ENCODE data around the gene FGFR2.

FGFR2 gene

DNA sequence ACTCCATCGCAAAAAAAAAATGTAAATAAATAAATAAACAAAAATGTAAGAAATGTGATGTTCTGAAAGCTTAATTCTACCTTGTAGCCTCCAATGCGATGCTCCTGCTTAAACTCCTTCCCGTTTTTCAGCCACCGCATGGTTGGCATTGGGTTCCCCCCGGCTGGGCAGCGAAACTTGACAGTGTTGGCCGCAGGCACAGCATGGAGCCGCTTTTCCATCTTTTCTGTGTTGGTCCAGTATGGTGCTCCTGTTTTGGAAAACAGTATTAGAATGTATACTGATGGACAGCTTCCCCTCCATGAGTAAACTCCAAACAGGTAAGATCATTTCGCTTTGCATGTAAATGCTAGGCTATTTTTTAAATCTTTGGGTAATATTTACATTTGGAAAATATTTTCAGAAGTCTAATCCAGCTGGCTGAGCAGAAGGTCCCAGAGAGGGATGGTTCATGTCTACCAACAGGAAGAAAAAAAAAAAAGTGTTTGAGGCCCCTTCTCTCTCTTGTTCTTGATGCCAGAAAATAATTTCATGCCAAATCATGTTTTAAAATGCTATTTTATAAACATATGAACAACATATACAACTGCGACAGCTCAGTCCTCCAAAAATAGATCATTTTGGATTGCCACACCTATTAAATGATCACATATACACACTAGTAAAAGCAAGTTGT is 46.9 kb downstream of the FGFR2 start:
- no peak for DNase-seq

DNA sequence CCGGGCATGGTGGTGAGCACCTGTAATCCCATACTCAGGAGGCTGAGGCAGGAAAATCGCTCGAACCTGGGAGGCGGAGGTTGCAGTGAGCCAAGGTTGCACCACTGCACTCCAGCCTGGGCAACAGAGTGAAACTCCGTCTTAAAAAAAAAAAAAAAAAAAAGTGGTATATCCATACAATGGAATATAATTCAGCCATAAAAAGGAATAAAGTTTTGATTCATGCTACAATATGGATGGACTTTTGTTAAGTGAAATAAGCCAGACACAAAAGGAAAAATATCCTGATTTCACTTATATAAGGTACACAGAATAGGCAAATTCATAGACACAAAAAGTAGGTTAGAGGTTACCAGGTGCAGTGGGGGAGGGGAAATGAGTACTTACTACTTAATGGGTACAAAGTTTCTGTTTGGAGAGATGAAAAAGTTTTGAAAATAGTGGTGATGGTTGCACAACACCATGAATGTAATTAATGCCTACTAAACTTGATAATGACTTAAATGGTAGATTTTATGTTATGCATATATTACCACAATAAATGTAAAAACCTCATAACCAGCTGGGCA is 53.9 kb downstream of the FGFR2 start:
- DNase-seq = no peak

- DNase-seq = no peak
Measured at GRCh38 chr10:121543545-121543944, 54.7 kb downstream of the FGFR2 start.

GRCh38 chr10:121541450-121542120 is 56.7 kb downstream of the FGFR2 start:
- no peak for DNase-seq

GRCh38 chr10:121540732-121541395 is 57.4 kb downstream of the FGFR2 start:
- DNase-seq = no peak

- peak in 1 of 3 experiments; percentile 70 for DNase-seq
Measured at GRCh38 chr10:121539786-121540185, 58.5 kb downstream of the FGFR2 start.

DNA sequence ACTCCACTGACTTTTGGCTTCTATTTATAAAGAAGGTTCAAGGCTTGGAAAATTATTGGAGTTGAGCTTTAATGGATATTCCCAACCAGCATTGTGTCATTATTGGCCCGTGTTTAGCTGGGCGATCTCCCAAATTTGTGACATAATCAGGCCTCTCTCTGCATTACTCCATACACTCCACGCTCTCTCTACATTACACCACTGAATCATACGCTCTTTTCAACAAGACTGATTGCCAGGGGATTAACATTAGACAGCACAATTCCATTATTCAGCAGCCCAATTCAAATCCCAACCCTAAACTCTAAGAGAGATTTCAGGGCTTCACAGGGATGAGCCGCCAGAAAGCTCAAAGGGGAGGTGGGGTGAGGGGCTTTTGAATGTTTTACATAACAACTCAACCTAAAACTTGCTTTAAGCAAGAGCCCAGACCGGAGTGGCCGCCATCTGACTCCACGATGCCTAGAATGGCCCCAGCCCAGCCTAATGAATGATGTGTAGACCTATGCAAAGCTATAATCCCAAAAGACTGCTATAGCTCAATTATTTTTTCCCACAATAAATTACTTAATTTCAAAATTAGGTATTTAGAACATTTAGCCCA is 61.8 kb downstream of the FGFR2 start:
- no peak for DNase-seq

GRCh38 chr10:121535381-121535780 is 62.9 kb downstream of the FGFR2 start:
- DNase-seq = no peak

GRCh38 chr10:121532292-121532864 is 65.9 kb downstream of the FGFR2 start:
- no peak for DNase-seq

DNA sequence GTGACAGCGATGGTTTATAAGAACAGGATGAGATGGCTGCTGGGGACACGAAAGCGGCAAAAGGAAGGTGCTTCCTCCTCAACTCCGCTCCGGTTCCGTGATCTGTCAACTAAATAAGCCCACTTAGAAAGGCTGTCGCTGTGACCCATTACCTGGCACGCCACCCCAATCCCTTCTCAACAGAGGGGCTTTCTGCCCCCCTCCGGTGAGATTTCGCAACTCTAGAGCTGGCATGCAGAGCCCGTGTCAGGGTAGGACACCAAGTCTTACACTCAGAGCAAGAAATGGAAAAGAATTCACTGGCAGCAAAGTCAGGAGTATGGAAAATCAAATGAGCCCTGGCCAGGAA is 66.4 kb downstream of the FGFR2 start:
- no peak for DNase-seq

DNA sequence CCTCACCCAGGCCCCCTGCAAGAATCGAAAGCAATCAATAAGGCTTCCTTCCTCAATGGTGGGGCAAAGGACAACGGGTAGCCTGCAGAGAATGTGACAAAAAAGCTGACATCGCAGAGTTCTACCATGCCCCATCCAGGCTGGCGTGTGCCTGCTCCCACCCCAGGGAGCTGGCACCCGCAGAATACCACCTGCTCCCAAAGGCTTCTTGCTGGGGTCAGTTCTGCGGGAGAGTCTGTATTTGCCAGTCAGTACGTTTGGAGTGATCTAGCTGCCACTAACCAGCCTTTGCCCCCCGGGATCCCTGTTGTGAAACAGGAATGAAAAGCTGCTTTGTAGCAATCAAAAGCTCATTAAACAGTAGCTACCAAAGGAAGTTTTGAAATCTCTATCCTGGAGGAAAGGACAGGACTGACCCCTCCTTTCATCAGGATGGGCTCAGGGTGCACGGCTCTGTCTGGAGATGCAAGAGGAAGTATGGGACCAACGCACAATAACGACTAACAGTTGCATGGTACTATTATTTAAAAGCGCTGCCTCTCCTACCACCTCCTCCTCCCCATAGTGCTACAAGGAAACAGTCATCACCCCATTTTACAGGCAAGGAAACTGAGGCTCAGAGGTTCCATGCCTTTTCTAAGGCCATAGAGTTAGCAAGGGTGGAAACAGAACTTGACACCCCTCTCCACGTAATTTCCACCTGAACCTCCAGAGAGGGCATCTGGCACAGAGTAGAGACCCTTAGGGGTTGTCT is 67.0 kb downstream of the FGFR2 start:
- DNase-seq = no peak

GRCh38 chr10:121530481-121531075 is 67.7 kb downstream of the FGFR2 start:
- DNase-seq = no peak

DNA sequence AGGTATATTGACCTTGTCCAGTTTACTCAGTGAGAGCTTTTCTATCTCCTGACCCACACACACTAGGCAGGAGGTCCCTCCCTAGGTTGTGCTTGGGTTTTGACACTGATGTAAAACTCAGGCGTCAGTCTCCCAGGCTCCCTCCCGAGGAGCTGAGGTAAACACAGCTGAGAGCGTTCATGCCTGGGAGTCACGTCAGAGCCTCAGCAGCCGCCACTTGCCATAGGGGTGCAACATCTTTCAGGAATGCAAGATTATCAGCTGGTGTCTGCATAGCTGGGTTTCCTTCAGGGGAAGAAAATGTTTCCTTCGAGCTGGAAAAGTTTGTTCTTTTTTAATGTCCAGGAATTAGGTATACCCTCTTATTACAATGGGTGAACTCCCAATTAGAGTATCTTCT is 70.6 kb downstream of the FGFR2 start:
- peak in 2 of 3 experiments; percentile 4 to 38 for DNase-seq

- DNase-seq = peak in 1 of 3 experiments; percentile 32
Measured at GRCh38 chr10:121526801-121527221, 71.4 kb downstream of the FGFR2 start.

- DNase-seq = no peak
Measured at GRCh38 chr10:121526135-121526790, 72.0 kb downstream of the FGFR2 start.

DNA sequence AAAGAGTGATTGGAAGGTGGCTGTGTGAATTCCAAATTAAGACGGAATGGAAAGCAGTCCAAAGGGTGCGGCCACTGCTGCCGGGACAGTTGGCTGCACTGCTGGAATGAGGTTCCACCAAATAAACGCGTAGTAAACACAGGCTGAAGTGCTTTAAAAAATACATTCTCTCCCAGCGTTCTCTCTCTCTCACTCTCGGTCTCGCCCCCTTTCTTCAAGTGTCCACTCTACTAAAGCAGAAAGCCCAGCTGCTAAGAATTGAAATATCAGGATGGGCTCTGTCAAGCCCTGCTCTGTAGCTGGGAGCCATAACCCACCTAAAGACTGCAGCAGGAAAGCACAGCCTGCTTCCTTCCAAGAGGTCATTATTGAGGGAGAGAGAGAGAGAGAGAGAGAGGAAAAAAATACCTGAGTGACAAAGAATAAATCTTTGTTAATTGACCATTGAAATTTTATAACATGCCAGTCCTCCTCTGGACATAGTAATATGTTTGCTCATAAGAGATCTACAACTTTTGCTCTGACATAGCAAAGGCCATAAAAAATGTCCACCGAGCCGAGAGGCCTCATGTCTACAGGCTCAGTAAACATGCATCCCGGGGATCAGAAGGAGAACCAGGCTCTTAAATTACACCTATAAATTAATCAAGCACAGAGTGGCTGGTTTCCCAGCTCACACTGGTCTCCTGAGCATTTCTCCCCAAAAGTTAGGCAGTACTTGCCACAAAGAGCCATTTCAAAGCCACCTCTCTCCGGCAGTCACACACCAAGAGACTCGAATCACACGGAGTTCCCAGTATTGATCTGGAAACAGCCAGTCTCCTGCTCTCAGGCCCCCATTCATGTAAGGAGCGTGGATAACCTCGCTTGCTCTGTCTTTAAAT is 72.8 kb downstream of the FGFR2 start:
- peak in 1 of 3 experiments; percentile 8 for DNase-seq

- no peak for DNase-seq
Measured at GRCh38 chr10:121524157-121524817, 74.0 kb downstream of the FGFR2 start.

GRCh38 chr10:121522831-121523230 is 75.4 kb downstream of the FGFR2 start:
- no peak for DNase-seq

- no peak for DNase-seq
Measured at GRCh38 chr10:121521794-121522556, 76.3 kb downstream of the FGFR2 start.

Measured in NCI-H1417 (cell line).